GM04503 (cell line): Measurements from ENCODE around the gene RAI14.
"Not testable (repeated sequence)": the region's sequence is repeated elsewhere in the genome, so short reads cannot be mapped to it uniquely, and the experiment has no call there.

Source experiments
- DNase-seq: peaks from one replicate; pipeline ENCODE4 v3.0.0-alpha.2; 2012; ENCODE audit warnings: low read depth

RAI14 gene

GRCh38 chr5:34731435-34732232, 75.5 kb downstream of the RAI14 start:
- no peak for DNase-seq

- DNase-seq = no peak
Observed at GRCh38 chr5:34734326-34734725, 78.2 kb downstream of the RAI14 start.

GRCh38 chr5:34735491-34736426, 79.6 kb downstream of the RAI14 start:
- peak; percentile 54 for DNase-seq

- no peak for DNase-seq
Observed at GRCh38 chr5:34736445-34737115, 80.5 kb downstream of the RAI14 start.

GRCh38 chr5:34737731-34738130, 81.6 kb downstream of the RAI14 start:
- no peak for DNase-seq

GRCh38 chr5:34738381-34738780, 82.3 kb downstream of the RAI14 start:
- DNase-seq = no peak

GRCh38 chr5:34740389-34740806, 84.3 kb downstream of the RAI14 start:
- DNase-seq = no peak

- DNase-seq = no peak
Observed at GRCh38 chr5:34742061-34742460, 85.9 kb downstream of the RAI14 start.

- peak; percentile 55 for DNase-seq
Observed at GRCh38 chr5:34743878-34744277, 87.8 kb downstream of the RAI14 start.

- DNase-seq = no peak
Observed at GRCh38 chr5:34748431-34748830, 92.3 kb downstream of the RAI14 start.

- no peak for DNase-seq
Observed at GRCh38 chr5:34749431-34749873, 93.3 kb downstream of the RAI14 start.

GRCh38 chr5:34750206-34750605, 94.1 kb downstream of the RAI14 start:
- DNase-seq = no peak

- no peak for DNase-seq
Observed at GRCh38 chr5:34751807-34752736, 95.9 kb downstream of the RAI14 start.

- not testable (repeated sequence) for DNase-seq
Observed at GRCh38 chr5:34753236-34753635, 97.1 kb downstream of the RAI14 start.

GRCh38 chr5:34755926-34756325, 99.8 kb downstream of the RAI14 start:
- no peak for DNase-seq

- DNase-seq = no peak
Observed at GRCh38 chr5:34756781-34757624, 100.9 kb downstream of the RAI14 start.

- no peak for DNase-seq
Observed at GRCh38 chr5:34758514-34758913, 102.4 kb downstream of the RAI14 start.

- not testable (repeated sequence) for DNase-seq
Observed at GRCh38 chr5:34759213-34759612, 103.1 kb downstream of the RAI14 start.

- DNase-seq = no peak
Observed at GRCh38 chr5:34765662-34766061, 109.5 kb downstream of the RAI14 start.

GRCh38 chr5:34767180-34767579, 111.1 kb downstream of the RAI14 start:
- DNase-seq = no peak
